ENCODE measurements around the gene ONECUT3. TPM values are rescaled to one million over a fixed set of nuclear protein-coding genes. Genes with fewer than 3 reads are reported as not detected.

ONECUT3 gene
- total and polyA plus RNA-seq, 2 donors (not counting 3 experiments of a cell fraction or from before 2014, with no cell fraction given): not detected

GRCh38 chr19:1763648-1764639, 10.6 kb downstream of the ONECUT3 start:
- intact Hi-C loops (cut with micrococcal nuclease) (no loop called here), dilution Hi-C loops (cut with MboI; ENCODE audit: extremely low pct_ligation_motif_present, low sequenced_read_pairs) (no loop called here)
- Histone ChIP-seq H2AFZ (ENCODE audit: low read depth, low read length) (no peak overlapping the region), H3K4me1 (ENCODE audit: control insufficient read depth, extremely low read depth, insufficient read depth, low read length) (no peaks in the 10 kb centered on the region), H3K9me3 (replicated peaks; ENCODE audit: control insufficient read depth, insufficient read depth, low read length) (no peaks in the 10 kb centered on the region), H3K9ac (replicated peaks; ENCODE audit: extremely low read depth, insufficient read depth, low read length) (no peak overlapping the region), H3K79me2 (ENCODE audit: control insufficient read depth, insufficient read depth, low read length) (no peaks in the 10 kb centered on the region), H4K20me1 (replicated peaks; ENCODE audit: control insufficient read depth, extremely low read depth, insufficient read depth, low read length) (no peaks in the 10 kb centered on the region), H3K4me2 (ENCODE audit: insufficient read depth, low read length) (no peak overlapping the region), H3K9me1 (replicated peaks; ENCODE audit: control insufficient read depth, extremely low read depth, insufficient read depth, low read length) (no peaks in the 10 kb centered on the region), H3K36me3 (ENCODE audit: control insufficient read depth in 2 of 2, extremely low read depth in 1 of 2, insufficient read depth in 2 of 2, low read length in 2 of 2) (no peaks in the 10 kb centered on the region), H3K27me3 (ENCODE audit: control insufficient read depth in 2 of 2, insufficient read depth in 2 of 2, low read length in 2 of 2) (peaks cover 72 to 78% of the 10 kb centered on the region in 2 experiments), H3K27ac (ENCODE audit: insufficient read depth, low read depth, low read length) (no peak overlapping the region), H3K4me3 (replicated peaks in 1 of 3; ENCODE audit: insufficient read depth in 1 of 3, low read depth in 1 of 3, low read length in 3 of 3) (no peak overlapping the region)
- ChIA-PET CTCF (interaction anchor here (1.5 to 3.6 kb wide), 2 partner anchors 17 to 218 kb away, joined by 4 to 14 read pairs; no protein-coding TSS in a partner anchor), POLR2A (no interaction called here)
- no peak for FAIRE-seq
- DNase-seq (ENCODE audit: low read depth, low spot score): no peak
- BruUV-seq (replicated peaks): no TSS peak
- TF ChIP-seq EZH2 (IDR thresholded peaks at IDR 0.05; ENCODE audit: borderline replicate concordance, low read depth, low read length, severe bottlenecking) (peak; percentile 70), MYC (IDR thresholded peaks at IDR 0.05; ENCODE audit: low read depth, low read length) (no peak), MAX (IDR thresholded peaks at IDR 0.05; ENCODE audit: insufficient read depth, insufficient read length) (no peak), GATA2 (IDR thresholded peaks at IDR 0.05; ENCODE audit: insufficient read depth, insufficient read length, low read depth, low read length) (no peak), POLR2AphosphoS5 (IDR thresholded peaks at IDR 0.05; ENCODE audit: insufficient read depth, low read depth, low read length) (no peak), JUN (IDR thresholded peaks at IDR 0.05; ENCODE audit: borderline replicate concordance, insufficient read depth, insufficient read length, low read depth) (no peak)
